HG02884 (cell line): ENCODE data around the gene CSNK1G3.
"Not testable (repeated sequence)": the region's sequence is repeated elsewhere in the genome, so short reads cannot be mapped to it uniquely, and the experiment has no call there.

Experiments used
- ATAC-seq: cut with Tn5 transposase; IDR thresholded peaks from one replicate; pipeline ENCODE4 v1.9.1; 2021; ENCODE audit warnings: mild to moderate bottlenecking, moderate library complexity; ENCODE audit not compliant: unreplicated experiment

The CSNK1G3 gene

GRCh38 chr5:123511648-123512605, at the start of gene CSNK1G3:
TSS of gene CSNK1G3 (plus strand) at chr5:123512177. CDS start at chr5:123545664, 33,487 bp downstream.
- peak; percentile 91 for ATAC-seq

DNA sequence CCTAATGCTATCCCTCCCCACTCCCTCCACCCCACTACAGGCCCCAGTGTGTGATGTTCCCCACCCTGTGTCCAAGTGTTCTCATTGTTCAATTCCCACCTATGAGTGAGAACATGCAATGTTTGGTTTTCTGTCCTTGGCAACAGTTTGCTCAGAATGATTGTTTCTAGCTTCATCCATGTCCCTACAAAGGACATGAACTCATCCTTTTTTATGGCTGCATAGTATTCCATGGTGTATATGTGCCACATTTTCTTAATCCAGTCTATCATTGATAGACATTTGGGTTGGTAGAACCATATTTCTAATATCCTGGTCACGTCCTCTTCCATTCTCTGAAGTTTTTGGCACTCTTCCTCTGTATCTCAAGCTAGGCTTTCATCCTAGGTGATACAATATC, 45.1 kb upstream of the CSNK1G3 start:
- ATAC-seq, result not testable (repeated sequence)

DNA sequence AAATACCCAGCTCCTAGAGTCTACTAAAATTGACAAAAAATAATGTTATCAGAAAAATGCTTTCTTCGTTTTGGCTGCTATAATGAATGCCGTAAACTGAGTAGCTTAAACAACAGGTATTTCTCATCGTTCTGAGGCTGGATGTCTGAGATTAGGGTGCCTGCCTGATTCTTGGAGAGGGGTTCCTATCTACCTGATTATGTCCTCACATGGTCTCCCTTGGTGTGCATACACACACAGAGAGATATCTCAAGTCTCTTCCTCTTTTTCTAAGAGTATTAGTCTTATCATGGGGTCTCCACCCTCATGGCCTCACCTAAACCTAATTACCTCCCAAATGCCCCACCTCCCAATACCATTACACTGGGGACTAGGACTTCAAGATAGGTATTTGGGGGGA, 40.6 kb upstream of the CSNK1G3 start:
- ATAC-seq, result no peak

DNA sequence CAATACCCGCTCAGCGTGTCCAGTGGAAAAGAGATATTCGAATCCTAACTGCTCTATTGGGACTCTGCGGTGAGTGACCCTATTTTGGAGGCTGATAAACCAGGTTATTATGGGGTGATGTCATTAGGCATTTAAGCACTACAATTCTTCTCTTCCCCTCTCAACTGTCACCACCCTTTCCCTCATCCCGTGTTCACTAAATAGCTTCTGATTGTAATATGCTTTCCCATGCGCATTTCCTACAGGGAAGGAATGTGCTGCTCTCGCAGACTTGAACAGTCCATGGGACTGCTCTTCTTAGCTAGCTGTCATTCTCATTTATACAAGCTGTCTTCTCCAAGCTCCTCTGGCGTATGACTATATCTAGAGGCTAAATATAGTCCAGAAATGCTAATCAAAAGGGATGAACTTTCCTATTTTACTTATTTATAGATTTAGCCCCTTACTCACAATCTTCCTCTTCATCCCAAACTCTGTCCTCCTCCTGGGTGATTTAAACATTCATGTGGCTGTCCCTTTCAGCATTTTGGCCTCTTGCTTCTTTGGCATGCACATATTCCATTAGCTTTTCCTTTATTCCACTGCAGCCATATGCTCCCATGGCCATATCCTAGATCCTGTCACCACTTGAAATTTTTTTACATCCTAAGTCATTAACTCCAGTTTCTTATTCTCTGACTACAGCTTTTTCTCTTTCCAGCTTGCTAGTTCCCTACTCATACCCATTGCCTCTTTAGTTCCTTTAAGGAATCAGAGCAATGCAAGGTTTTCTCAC, 39.6 kb upstream of the CSNK1G3 start:
- no peak for ATAC-seq

DNA sequence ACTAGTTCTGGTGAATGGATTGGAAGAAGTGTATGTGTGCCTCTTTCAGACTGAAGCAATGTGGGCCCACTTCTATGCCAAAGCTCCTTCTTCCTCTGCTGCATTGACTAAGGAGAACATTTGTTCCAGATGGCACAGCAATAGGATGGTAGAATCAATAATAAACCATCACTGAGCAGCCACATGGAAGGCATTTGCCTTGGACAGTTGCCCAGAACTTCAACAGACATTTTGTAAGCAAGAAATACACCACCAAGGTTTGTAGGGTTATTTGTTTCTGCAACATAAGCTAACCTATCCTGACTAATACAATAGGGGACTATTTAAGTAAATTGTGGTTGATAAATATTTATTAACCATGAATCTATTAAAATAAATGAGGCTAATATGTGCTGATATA, 37.7 kb upstream of the CSNK1G3 start:
- ATAC-seq, result no peak

DNA sequence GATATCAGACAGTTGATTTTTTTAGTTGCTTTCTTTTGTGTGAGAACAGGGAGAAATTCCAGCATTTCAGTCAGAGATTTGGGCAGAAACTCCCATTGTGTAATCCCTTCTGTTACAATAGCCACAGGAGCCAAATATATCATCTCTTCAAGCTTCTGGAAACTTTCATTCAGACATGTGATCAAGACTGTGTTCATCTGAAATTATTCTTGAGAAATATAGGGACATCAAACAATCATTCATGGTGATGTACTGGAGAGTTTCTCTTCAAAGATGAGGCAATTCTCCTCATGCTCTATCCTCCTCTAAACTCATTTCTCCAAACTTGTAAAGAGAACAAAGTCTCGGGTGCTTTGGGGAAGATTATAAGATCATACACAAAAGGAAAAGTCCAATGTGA, 35.2 kb upstream of the CSNK1G3 start:
- ATAC-seq, result no peak

DNA sequence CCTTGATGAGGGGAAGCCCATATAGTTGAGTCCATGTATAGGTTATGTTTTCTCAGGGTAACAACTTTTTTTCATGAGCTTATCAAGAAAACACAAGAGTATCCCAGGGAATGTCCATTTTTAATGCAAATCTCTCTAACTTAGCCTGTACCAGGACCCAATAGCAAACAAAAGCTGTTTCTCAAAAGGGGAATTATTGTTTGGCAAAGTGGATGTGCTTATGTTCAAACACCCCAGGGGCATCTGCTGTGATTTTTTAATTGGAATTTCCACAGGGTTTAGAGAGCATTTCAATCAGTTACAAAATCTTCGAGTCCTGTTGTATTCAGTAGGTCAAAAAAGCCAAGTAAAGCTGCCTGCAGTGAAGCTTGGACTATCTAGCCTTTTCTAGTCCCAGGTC, 33.4 kb upstream of the CSNK1G3 start:
- no peak for ATAC-seq

DNA sequence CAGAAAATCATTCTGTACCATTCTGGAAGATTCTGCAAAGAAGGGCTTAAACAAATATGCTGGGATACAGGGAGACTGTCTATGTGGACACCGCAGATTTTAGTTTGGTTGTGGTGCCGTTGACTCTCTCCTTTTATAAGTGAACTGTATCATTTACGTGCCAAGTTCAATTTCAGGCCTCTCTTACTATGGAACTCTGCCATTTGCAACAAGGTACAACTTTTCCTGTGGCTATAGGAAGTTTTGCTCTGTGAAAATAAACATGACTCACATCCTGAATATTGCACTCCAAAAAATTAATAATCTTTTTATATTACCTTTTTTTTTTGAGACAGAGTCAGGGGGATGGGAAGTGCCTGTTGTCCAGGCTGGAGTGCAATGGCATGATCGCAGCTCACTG, 29.7 kb upstream of the CSNK1G3 start:
- ATAC-seq, result no peak

- no peak for ATAC-seq
Observed at GRCh38 chr5:123483446-123484077, 28.4 kb upstream of the CSNK1G3 start.

DNA sequence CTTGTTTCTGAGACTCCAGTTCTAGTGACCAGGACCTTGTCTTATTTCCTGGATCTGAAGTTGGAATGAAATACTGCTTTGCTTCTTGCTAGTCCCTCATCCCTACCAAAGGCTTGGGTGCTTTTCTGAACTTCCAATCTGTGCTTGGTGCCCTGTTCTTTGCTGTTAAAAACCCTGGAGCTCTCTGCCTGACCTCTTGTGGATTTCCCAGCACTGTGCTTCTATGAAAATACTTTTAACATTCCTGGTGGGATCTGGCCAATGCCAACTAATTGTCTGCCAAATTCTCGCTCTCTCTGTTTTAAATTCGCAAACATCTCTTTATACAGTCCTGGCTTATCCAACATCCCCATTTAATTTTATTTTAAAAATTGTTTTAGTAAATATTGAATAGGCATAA, 26.7 kb upstream of the CSNK1G3 start:
- ATAC-seq, result no peak

GRCh38 chr5:123486951-123487655, 24.9 kb upstream of the CSNK1G3 start:
- ATAC-seq, result no peak

DNA sequence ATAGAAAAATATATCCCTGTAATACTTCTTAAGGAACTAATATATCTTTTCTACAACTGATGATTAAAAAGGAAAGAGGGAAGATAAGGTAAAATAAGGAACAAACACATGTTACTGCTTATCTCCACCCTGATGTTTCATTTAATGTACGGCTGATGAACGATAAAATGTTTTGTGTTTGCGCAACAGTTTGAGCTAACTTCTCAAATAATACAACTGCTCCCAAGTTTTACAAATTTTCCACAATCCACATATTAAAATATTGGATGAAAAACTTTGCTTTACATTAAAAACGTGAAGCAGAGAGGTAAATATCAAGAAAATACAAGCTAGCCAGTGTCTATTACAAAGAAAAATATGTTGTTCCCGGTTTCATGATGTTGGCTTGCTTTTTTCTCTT, 21.0 kb upstream of the CSNK1G3 start:
- ATAC-seq, result no peak

GRCh38 chr5:123495211-123495610, 16.8 kb upstream of the CSNK1G3 start:
- ATAC-seq, result not testable (repeated sequence)

DNA sequence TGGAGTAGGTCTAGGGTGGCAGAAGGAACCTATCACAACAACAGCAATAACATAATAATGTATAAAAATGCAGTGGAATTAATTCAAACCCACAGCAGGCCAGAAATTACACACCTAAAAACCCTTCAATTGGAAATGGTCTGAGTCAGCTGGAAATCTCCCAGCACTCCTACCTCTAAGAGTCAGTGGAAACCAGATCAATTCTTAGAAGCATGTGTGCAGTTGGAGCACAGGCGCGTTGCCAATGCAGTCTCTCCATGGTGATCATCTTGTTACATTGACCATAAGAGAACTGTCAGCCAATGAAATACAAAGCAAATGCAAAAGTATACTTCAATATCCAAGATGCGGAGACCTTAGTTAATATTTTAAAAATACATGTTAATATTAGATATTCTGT, 15.1 kb upstream of the CSNK1G3 start:
- ATAC-seq, result no peak

DNA sequence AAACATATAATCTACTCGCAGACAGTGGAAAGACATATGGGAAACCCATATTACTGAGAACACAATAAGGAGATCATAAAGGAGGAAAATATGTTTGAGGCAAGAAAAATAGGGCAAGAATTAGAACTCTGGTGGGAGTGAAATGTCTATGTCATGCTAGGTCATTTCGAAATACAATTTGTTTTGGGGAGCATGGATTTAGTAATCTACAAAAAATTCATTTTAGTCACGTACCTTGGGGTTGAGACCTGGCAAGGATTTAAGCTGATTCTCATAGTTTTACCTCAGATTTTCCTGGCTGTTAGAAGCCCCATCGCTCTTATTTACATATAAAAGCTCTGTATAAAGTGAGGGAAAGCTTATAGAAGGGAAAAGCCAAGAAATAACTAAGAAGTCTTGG, 11.5 kb upstream of the CSNK1G3 start:
- ATAC-seq, result no peak

DNA sequence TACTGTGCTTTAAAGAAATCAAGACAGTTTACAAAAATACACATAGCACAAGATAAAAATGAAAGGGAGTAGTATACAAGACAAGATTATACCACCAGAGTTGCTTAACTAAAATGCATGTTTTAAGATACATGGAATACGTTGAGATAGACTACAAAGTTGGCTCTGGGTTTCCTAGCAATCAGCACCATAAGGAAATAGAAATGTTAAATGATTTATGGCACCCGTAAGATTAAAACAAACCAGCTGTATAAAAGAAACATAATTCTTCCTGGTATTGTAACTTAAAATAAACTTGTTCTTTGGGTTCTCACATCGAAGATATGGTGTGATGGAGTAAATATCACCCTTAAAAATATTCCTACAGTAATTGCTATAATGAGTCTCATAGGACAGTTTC, 9.9 kb upstream of the CSNK1G3 start:
- no peak for ATAC-seq

DNA sequence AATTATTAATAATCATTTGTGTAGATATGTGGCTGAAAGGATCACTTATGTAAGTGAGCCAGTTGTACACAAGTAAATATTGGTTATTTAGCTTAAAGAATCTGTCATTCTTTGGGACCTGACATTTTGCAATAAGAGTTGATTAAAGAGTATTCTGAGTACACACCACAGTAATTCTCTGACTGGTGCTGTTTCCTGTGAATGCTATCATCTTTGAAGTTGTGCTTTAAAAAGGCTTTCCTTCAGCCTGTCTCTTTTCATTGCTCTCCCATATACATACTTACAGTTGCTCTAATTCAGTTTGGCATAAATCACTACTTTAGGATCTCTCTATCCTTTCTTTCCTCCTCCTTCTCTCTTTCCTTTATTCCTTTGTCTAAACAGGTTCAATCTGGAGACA, 8.7 kb upstream of the CSNK1G3 start:
- ATAC-seq, result no peak

DNA sequence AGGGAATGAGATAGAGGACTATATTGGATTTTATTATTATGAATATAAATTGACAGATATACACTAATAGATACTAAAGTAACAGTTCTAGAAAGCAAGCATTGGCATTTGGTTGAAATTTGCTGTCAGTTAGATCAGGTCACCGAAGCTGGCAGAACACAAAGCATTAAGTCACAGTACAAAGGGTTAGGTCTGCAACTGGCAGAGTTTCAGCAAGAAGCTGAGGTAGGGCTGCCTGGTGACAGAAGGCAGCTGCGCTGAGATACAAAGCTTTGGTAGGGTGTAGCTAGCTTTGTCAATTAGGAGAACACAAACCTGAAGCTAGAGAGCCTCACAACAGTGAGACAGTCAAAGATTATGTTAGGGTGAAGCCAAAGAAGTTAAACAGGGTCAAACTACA, 6.3 kb upstream of the CSNK1G3 start:
- ATAC-seq, result no peak

- ATAC-seq, result no peak
Observed at GRCh38 chr5:123508441-123508840, 3.5 kb upstream of the CSNK1G3 start.

DNA sequence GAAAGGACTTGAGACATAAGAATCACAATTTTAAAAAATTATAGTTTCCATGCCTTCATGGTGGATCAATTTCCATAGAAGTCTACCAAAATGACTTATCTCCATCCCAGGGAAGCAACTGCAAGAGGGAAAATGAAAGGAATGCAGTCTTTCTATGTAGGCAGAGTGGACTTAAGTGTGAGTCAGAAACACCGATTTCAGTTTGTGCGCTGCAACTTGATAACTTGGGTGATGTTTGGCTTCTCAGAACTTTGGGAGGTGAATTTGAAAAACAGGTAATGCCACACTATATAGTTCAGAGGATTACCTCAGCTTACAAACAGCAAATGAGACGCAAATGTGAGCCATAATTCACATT, 708 bp upstream of the CSNK1G3 start:
- no peak for ATAC-seq
